ENCODE results near the gene ZNF92.

DNA sequence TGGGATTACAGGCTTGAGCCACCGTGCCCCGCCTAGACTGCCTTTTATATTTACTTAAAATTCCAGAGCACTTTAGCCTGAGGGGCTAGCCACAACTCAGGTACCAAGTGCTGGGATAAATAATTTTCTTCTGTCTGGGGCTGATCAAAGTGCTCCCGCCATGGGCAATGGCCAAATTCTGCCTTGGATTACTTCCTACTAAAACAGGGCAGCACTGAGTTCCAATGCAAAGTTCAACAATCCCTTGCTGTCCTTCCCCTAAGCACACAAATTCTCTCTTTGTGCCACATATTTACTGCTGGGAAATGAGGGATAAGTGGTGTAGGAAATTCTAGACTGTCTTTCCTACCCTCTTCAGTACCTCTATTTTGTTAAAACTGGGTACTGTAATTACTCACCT, 34.4 kb upstream of the ZNF92 start:
- TF ChIP-seq CTCF (conservative IDR thresholded peaks at IDR 0.05; ENCODE audit: low read length) (no peak), EZH2phosphoT487 (IDR thresholded peaks at IDR 0.05; ENCODE audit: borderline replicate concordance, low read depth, low read length) (no peak)

All from OCI-LY7 (cell line).